SK-N-MC (cell line): ENCODE results near the gene KIAA0513.

Experiments
- EZH2 ChIP-seq: fragments of 200-600 bp; sonication (generic); IDR thresholded peaks from one replicate; pipeline ENCODE4 v1.6.1; 2017; ENCODE audit warnings: antibody characterized with exemption
- POLR2AphosphoS5 ChIP-seq: IDR thresholded peaks from 2 replicates; pipeline ENCODE4 v1.6.1; 2012; ENCODE audit warnings: mild to moderate bottlenecking, low read depth, low read length, borderline replicate concordance

DNA sequence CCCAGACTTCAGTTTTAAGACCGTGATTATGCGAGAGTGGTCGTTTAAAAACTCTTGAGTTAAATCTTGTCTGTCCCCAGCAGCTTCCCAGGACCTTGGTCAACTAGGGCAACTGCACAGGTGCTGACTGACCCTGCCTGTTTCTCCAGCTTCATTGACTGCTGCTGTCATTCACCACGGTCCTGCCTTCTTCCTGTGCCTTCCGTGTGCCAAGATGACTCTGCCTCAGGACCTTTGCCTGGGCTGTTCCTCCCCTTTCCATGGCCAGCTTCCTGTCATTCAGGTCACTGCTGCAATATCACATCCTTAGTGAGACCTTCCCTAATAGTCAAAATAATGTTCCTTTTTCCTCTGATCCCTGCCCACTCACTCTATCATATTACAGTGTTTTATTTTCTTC is 3.9 kb downstream of the KIAA0513 start:
- TF ChIP-seq EZH2 (no peak), POLR2AphosphoS5 (no peak)
